Tibial nerve (tissue), 4 donors: ENCODE results near the gene POLR3B. TPM values are rescaled to one million over a fixed set of nuclear protein-coding genes. Genes with fewer than 3 reads are reported as not detected.

ENCODE experiments used
- DNase-seq, 2 donors: peaks; one replicate each; pipeline ENCODE4 v3.0.0-alpha.2; 2019; ENCODE audit warnings: low spot score in 2 of 2
- H3K27ac ChIP-seq, 4 donors: fragments of 200-600 bp; sonication (generic) in 3 of 4; one replicate each; pipeline ENCODE4 v1.5.1; 2017 to 2019; ENCODE audit warnings: mild to moderate bottlenecking in 1 of 4
- H3K27me3 ChIP-seq, 2 donors: fragments of 200-600 bp; sonication (generic) in 1 of 2; one replicate each; pipeline versions ENCODE4 v1.5.1 to v1.6.0; 2017 to 2019
- H3K36me3 ChIP-seq, 3 donors: fragments of 200-600 bp; sonication (generic); one replicate each; pipeline ENCODE4 v1.5.1; 2018 to 2019
- H3K4me1 ChIP-seq, 4 donors: fragments of 200-600 bp; sonication (generic) in 3 of 4; one replicate each; pipeline ENCODE4 v1.5.1; 2017 to 2019
- H3K4me3 ChIP-seq, 4 donors: fragments of 200-600 bp; sonication (generic) in 3 of 4; one replicate each; pipeline ENCODE4 v1.5.1; 2017 to 2019; ENCODE audit warnings: mild to moderate bottlenecking in 1 of 4, moderate library complexity in 1 of 4
- H3K9me3 ChIP-seq, 4 donors: fragments of 200-600 bp; sonication (generic) in 3 of 4; one replicate each; pipeline ENCODE4 v1.5.1; 2017 to 2019
- EP300 ChIP-seq, 2 donors: sonication (generic); formaldehyde crosslinking; IDR thresholded peaks; one replicate each; pipeline ENCODE4 v1.6.1; 2017; ENCODE audit warnings: antibody characterized with exemption in 2 of 2, mild to moderate bottlenecking in 1 of 2
- POLR2A ChIP-seq, 2 donors: fragments of 450-650 bp; IDR thresholded peaks; one replicate each; pipeline ENCODE4 v1.6.1; 2017; ENCODE audit warnings: antibody characterized with exemption in 2 of 2, mild to moderate bottlenecking in 2 of 2, moderate library complexity in 2 of 2
- WGBS, 2 donors: methylation state at CpG; one replicate each; pipeline ENCODE4 v1.1.5; 2018; 5-methylcytosine and 5-hydroxymethylcytosine counted together
- total RNA-seq, 4 donors: library from RNA; depleted of rRNA; stranded (reverse); fragments of >200 nt; gene quantifications; one replicate each; pipeline ENCODE4 v1.1.0, GENCODE V29; 2016
- TF ChIP-seq, protein P1 (sequence below), 5 experiments: fragments of 200-600 bp in 3 of 5; fragments of 450-650 bp in 2 of 5; sonication (generic) in 3 of 5; IDR thresholded peaks; one replicate each; pipeline ENCODE4 v1.5.1; 2016 to 2019; ENCODE audit warnings: antibody characterized with exemption in 5 of 5, mild to moderate bottlenecking in 3 of 5, moderate library complexity in 2 of 5

Gene POLR3B
- total RNA-seq, 4 donors from 2014 or later = 6.3 to 21.0 (median 7.7) TPM

- Histone ChIP-seq H3K4me3 (no peak overlapping the region), H3K9me3 (no peaks in the 10 kb centered on the region), H3K27ac (no peak overlapping the region), H3K4me1 (peaks cover 0 to 12% (median 0%) of the 10 kb centered on the region in 4 donors), H3K27me3 (no peaks in the 10 kb centered on the region), H3K36me3 (peaks cover 0 to 83% (median 0%) of the 10 kb centered on the region in 3 donors)
- no peak for DNase-seq
- no peak for TF ChIP-seq EP300 (IDR thresholded peaks at IDR 0.05)
- TF ChIP-seq, protein P1, sequence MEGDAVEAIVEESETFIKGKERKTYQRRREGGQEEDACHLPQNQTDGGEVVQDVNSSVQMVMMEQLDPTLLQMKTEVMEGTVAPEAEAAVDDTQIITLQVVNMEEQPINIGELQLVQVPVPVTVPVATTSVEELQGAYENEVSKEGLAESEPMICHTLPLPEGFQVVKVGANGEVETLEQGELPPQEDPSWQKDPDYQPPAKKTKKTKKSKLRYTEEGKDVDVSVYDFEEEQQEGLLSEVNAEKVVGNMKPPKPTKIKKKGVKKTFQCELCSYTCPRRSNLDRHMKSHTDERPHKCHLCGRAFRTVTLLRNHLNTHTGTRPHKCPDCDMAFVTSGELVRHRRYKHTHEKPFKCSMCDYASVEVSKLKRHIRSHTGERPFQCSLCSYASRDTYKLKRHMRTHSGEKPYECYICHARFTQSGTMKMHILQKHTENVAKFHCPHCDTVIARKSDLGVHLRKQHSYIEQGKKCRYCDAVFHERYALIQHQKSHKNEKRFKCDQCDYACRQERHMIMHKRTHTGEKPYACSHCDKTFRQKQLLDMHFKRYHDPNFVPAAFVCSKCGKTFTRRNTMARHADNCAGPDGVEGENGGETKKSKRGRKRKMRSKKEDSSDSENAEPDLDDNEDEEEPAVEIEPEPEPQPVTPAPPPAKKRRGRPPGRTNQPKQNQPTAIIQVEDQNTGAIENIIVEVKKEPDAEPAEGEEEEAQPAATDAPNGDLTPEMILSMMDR (IDR thresholded peaks at IDR 0.05) = no peak
- no peak for TF ChIP-seq POLR2A (IDR thresholded peaks at IDR 0.05)
- 65 to 75% methylated on average over 12 of the region's 12 CpGs for WGBS, 2 donors
Measured at GRCh38 chr12:106329231-106329982, 28.1 kb upstream of the POLR3B start.

DNA sequence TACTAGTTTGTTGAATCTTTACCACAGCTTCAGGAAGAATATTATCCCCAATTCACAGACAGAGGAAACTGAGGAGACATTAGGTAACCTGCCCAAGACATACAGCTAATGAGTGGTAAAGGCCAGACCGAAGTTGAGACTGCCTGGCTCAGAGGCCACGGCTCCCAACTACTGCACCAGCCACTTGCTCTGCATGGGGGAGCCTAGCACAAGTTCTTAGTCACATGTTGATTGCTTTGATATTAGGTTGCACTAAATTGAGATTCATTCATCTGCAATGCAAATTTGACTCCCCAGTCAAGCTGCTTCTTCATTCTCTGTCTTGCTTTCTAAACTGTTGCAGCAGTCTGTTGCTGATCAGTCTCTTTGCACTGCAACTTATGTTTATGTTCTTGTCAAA, 25.9 kb upstream of the POLR3B start:
- Histone ChIP-seq H3K9me3 (no peaks in the 10 kb centered on the region), H3K27me3 (no peaks in the 10 kb centered on the region), H3K36me3 (peaks cover 0 to 74% (median 0%) of the 10 kb centered on the region in 3 donors), H3K4me3 (no peak overlapping the region), H3K4me1 (peaks cover 0 to 24% (median 0%) of the 10 kb centered on the region in 4 donors), H3K27ac (no peak overlapping the region)
- WGBS, 2 donors = 86 to 92% methylated on average over 2 of the region's 2 CpGs
- no peak for DNase-seq
- TF ChIP-seq POLR2A (IDR thresholded peaks at IDR 0.05) (no peak), EP300 (IDR thresholded peaks at IDR 0.05) (no peak)
- TF ChIP-seq, protein P1 (IDR thresholded peaks at IDR 0.05) = no peak

DNA sequence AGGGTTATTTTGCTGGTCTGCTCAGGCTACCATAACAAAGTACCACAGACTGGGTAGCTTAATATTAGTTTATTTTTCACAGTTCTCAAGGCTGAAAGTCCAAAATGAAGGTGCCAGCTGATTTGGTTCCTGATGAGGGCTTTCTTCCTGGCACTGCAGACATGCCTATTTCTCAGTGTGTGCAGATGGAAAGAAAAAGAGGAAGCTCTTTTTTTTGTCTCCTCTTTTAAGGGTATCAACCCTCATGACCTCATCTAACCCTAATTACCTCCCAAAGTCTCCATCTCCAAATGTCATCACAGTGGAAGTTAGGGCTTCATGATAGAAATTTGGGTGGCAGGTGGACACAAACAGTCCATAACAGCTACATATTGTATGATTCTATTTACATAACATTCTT, 25.0 kb upstream of the POLR3B start:
- Histone ChIP-seq H3K9me3 (no peaks in the 10 kb centered on the region), H3K27me3 (no peaks in the 10 kb centered on the region), H3K4me3 (no peak overlapping the region), H3K4me1 (peaks cover 0 to 28% (median 0%) of the 10 kb centered on the region in 4 donors), H3K27ac (no peak overlapping the region), H3K36me3 (peaks cover 0 to 73% (median 0%) of the 10 kb centered on the region in 3 donors)
- TF ChIP-seq POLR2A (IDR thresholded peaks at IDR 0.05) = no peak
- TF ChIP-seq EP300 (IDR thresholded peaks at IDR 0.05) = no peak
- TF ChIP-seq, protein P1 (IDR thresholded peaks at IDR 0.05) = no peak
- DNase-seq = no peak

DNA sequence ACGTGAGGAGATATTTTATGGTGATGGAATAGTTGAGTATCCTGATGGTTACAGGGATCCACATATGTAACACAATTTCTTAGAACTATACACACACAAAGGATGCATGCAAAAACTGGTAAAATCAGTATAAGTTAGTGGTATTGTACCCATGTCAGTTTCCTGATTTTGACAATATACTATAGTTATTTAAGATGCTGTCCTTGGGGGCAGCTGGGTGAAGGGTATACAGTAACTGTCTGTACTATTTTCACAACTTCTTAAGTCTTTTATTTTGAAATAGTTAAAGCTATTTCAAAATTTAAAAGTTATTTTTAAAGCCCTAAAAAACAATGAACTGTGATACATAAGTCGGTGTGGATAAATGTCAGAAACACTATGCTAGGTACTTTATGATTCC, 24.5 kb upstream of the POLR3B start:
- no peak for TF ChIP-seq POLR2A (IDR thresholded peaks at IDR 0.05)
- TF ChIP-seq, protein P1 (IDR thresholded peaks at IDR 0.05) = no peak
- TF ChIP-seq EP300 (IDR thresholded peaks at IDR 0.05) = no peak

GRCh38 chr12:106333756-106334155, 23.8 kb upstream of the POLR3B start:
- H3K27ac ChIP-seq = no peak overlapping the region
- no peak overlapping the region for H3K4me3 ChIP-seq
- no peaks in the 10 kb centered on the region for H3K27me3 ChIP-seq
- 75 to 79% methylated on average over 2 of the region's 2 CpGs for WGBS, 2 donors
- peaks cover 0 to 25% (median 0%) of the 10 kb centered on the region in 4 donors for H3K4me1 ChIP-seq
- TF ChIP-seq EP300 (IDR thresholded peaks at IDR 0.05) (no peak), POLR2A (IDR thresholded peaks at IDR 0.05) (no peak)
- TF ChIP-seq, protein P1 (IDR thresholded peaks at IDR 0.05) = no peak
- no peak for DNase-seq
- no peaks in the 10 kb centered on the region for H3K9me3 ChIP-seq
- peaks cover 0 to 74% (median 0%) of the 10 kb centered on the region in 3 donors for H3K36me3 ChIP-seq

More for the DNA sequence above, 24.5 kb upstream of the POLR3B start:
- Histone ChIP-seq H3K36me3 (peaks cover 0 to 74% (median 0%) of the 10 kb centered on the region in 3 donors), H3K4me3 (no peak overlapping the region), H3K27ac (no peak overlapping the region), H3K4me1 (peaks cover 0 to 28% (median 0%) of the 10 kb centered on the region in 4 donors), H3K27me3 (no peaks in the 10 kb centered on the region), H3K9me3 (no peaks in the 10 kb centered on the region)
- 49 to 89% methylated on average over 2 of the region's 2 CpGs for WGBS, 2 donors
- DNase-seq = no peak
